Trophoblast cell (in vitro differentiated cells and primary cell): Measurements from ENCODE around the gene PHF12.
A peak's percentile ranks its signal among the peaks of the same experiment; 100 is the strongest.

ENCODE experiments used
- DNase-seq, 2 donors: peaks; one replicate each; pipeline ENCODE4 v3.0.0-alpha.2; 2016
- H2AFZ ChIP-seq: 2 replicates; pipeline ENCODE4 v1.6.1; 2013; ENCODE audit warnings: low read length, moderate library complexity, mild to moderate bottlenecking; ENCODE audit not compliant: insufficient read depth, poor library complexity
- H2AK5ac ChIP-seq: 2 replicates; pipeline ENCODE4 v1.6.1; 2013; ENCODE audit warnings: mild to moderate bottlenecking, low read length
- H2BK120ac ChIP-seq: 2 replicates; pipeline ENCODE4 v1.6.1; 2013; ENCODE audit warnings: low read length, mild to moderate bottlenecking, moderate library complexity; ENCODE audit not compliant: insufficient read depth, poor library complexity
- H2BK12ac ChIP-seq: 2 replicates; pipeline ENCODE4 v1.6.1; 2013; ENCODE audit warnings: mild to moderate bottlenecking, low read length, moderate library complexity
- H2BK5ac ChIP-seq: 2 replicates; pipeline ENCODE4 v1.6.1; 2013; ENCODE audit warnings: low read length, low read depth, moderate library complexity, mild to moderate bottlenecking; ENCODE audit not compliant: poor library complexity
- H3K14ac ChIP-seq: 2 replicates; pipeline ENCODE4 v1.6.1; 2013; ENCODE audit warnings: mild to moderate bottlenecking, low read length
- H3K18ac ChIP-seq: 2 replicates; pipeline ENCODE4 v1.6.1; 2013; ENCODE audit warnings: mild to moderate bottlenecking, low read length
- H3K23ac ChIP-seq: 2 replicates; pipeline ENCODE4 v1.6.1; 2013; ENCODE audit warnings: low read length
- H3K27ac ChIP-seq: 2 replicates; pipeline ENCODE4 v1.5.1; 2013; ENCODE audit warnings: low read depth, mild to moderate bottlenecking, inconsistent platforms, low read length, moderate library complexity
- H3K27me3 ChIP-seq: 2 replicates; pipeline ENCODE4 v1.6.1; 2013; ENCODE audit warnings: inconsistent platforms, mild to moderate bottlenecking, low read length, moderate library complexity; ENCODE audit not compliant: insufficient read depth
- H3K36me3 ChIP-seq, 2 experiments: 1 replicate in 1 of 2; 2 replicates in 1 of 2; pipeline ENCODE4 v1.6.1; 2013; ENCODE audit warnings: low read length in 2 of 2, mild to moderate bottlenecking in 2 of 2, moderate library complexity in 1 of 2; ENCODE audit not compliant: insufficient read depth in 2 of 2, control insufficient read depth in 1 of 2
- H3K4ac ChIP-seq: 2 replicates; pipeline ENCODE4 v1.6.1; 2013; ENCODE audit warnings: low read depth, mild to moderate bottlenecking, low read length, moderate library complexity
- H3K4me1 ChIP-seq, 2 experiments: 1 replicate in 1 of 2; 2 replicates in 1 of 2; pipeline ENCODE4 v1.6.1; 2013; ENCODE audit warnings: low read length in 2 of 2, mild to moderate bottlenecking in 2 of 2, moderate library complexity in 1 of 2; ENCODE audit not compliant: insufficient read depth in 2 of 2, control insufficient read depth in 1 of 2
- H3K4me2 ChIP-seq: 2 replicates; pipeline ENCODE4 v1.6.1; 2013; ENCODE audit warnings: inconsistent platforms, mild to moderate bottlenecking, low read length, moderate library complexity
- H3K4me3 ChIP-seq: 2 replicates; pipeline ENCODE4 v1.5.1; 2013; ENCODE audit warnings: mild to moderate bottlenecking, low read depth, low read length, inconsistent platforms
- H3K79me1 ChIP-seq: one replicate; pipeline ENCODE4 v1.6.1; 2013; ENCODE audit warnings: low read length
- H3K79me2 ChIP-seq: 2 replicates; pipeline ENCODE4 v1.6.1; 2013; ENCODE audit warnings: low read length, mild to moderate bottlenecking; ENCODE audit not compliant: control insufficient read depth, insufficient read depth, poor library complexity
- H3K9ac ChIP-seq: 2 replicates; pipeline ENCODE4 v1.6.1; 2013; ENCODE audit warnings: mild to moderate bottlenecking, low read length
- H3K9me3 ChIP-seq: 2 replicates; pipeline ENCODE4 v1.6.1; 2013; ENCODE audit warnings: low read depth, mild to moderate bottlenecking, control low read depth, inconsistent platforms, low read length; ENCODE audit not compliant: insufficient read depth
- H4K12ac ChIP-seq: 2 replicates; pipeline ENCODE4 v1.6.1; 2013; ENCODE audit warnings: low read depth, mild to moderate bottlenecking, low read length, moderate library complexity
- H4K8ac ChIP-seq: 2 replicates; pipeline ENCODE4 v1.6.1; 2013; ENCODE audit warnings: low read depth, mild to moderate bottlenecking, low read length, moderate library complexity
- H4K91ac ChIP-seq: one replicate; pipeline ENCODE4 v1.6.1; 2013; ENCODE audit warnings: low read depth, mild to moderate bottlenecking, low read length, moderate library complexity
- WGBS: extraction: QIAGEN DNeasy Blood & Tissue Kit; methylation state at CpG from one replicate; pipeline ENCODE4 v1.1.7; 2013; ENCODE audit warnings: missing lambda C conversion rate; ENCODE audit not compliant: insufficient read length, insufficient coverage; ENCODE audit errors: extremely low coverage; 5-methylcytosine and 5-hydroxymethylcytosine counted together

Gene PHF12

DNA sequence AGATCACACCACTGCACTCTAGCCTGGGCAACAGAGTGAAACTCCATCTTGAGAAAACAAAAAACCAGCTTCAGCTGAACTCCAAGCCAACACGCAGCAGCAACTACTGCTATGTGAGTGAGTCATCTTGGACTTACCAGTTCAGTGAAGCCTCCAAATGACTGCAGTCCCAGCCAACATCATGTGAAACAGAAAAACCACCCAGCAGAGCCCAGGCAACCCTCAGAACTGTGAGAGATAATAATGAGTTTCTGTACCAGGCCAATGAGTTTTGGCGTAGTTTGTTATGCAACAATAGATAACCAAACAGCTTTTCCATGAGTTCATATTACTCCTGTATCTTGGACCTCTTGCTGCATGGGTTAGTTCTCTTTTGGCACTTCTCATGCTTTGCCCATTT, 23.3 kb downstream of the PHF12 start:
- Histone ChIP-seq H4K12ac (no peak overlapping the region), H2BK5ac (no peak overlapping the region), H2AFZ (no peak overlapping the region), H3K14ac (no peak overlapping the region), H2AK5ac (no peak overlapping the region), H3K18ac (no peak overlapping the region), H3K4me1 (peaks cover 7 to 12% of the 10 kb centered on the region in 2 experiments), H3K4me3 (no peak overlapping the region), H3K36me3 (peaks cover 9 to 10% of the 10 kb centered on the region in 2 experiments), H4K91ac (no peak overlapping the region), H3K9ac (no peak overlapping the region), H3K4me2 (no peak overlapping the region), H3K9me3 (no peaks in the 10 kb centered on the region), H2BK120ac (no peak overlapping the region), H3K23ac (no peak overlapping the region), H3K4ac (no peak overlapping the region), H3K27ac (no peak overlapping the region), H3K79me1 (no peaks in the 10 kb centered on the region), H3K27me3 (no peaks in the 10 kb centered on the region), H4K8ac (no peak overlapping the region), H3K79me2 (no peaks in the 10 kb centered on the region), H2BK12ac (no peak overlapping the region)
- peak; percentile 43 to 65 for DNase-seq
- no CpG with 5 or more reads among the region's 2 CpGs for WGBS

DNA sequence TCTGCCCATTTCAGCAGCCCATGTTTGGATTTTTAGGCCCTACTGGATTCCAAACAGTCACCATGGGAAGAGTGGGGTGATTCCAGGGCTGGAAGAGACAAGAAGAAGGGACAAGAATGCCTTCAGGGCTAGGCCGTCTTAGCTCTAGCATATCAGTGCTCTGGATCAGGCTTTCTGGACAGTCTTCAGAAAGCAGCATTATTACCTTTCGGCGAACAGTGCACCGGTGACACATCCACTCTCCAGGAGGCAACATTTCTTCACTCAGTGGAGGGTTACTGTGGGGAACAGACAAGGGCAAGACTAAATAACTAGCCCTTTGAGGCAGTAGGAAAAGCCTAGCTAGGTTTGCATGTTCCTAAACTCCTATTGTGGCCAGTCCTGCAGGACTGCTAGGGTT, 24.5 kb downstream of the PHF12 start:
- no peak overlapping the region for H3K18ac ChIP-seq
- H3K4me3 ChIP-seq: no peak overlapping the region
- peak in 1 of 2 donors; percentile 33 for DNase-seq

DNA sequence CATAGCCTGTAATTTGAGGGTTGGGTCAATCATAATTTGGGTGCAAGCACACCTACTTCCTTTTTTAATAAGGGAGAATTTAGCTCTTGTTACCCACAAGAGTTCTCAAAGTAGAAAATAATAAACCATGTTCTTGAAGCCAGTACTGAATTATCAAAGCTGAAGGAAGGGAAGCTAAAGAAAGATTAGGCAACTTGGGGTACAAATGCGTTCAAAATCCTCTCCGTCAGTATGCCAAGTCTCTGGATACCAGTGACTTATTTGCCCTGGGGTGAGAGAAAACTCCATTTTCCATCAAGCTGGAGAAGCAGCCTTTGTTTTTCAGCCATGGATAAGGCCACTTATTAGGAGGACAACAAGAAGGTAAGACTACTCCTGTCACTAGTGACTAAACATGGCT, 25.0 kb downstream of the PHF12 start:
- no peak overlapping the region for H2BK5ac ChIP-seq
- WGBS: no CpG with 5 or more reads among the region's 2 CpGs
- no peaks in the 10 kb centered on the region for H3K79me2 ChIP-seq
- H3K4ac ChIP-seq: no peak overlapping the region
- H3K4me2 ChIP-seq: no peak overlapping the region
- H4K12ac ChIP-seq: no peak overlapping the region
- no peak overlapping the region for H3K14ac ChIP-seq
- H3K27ac ChIP-seq: peak overlapping the region; percentile 40
- no peak overlapping the region for H3K4me3 ChIP-seq
- H2BK120ac ChIP-seq: no peak overlapping the region
- no peak overlapping the region for H2AK5ac ChIP-seq
- H2BK12ac ChIP-seq: no peak overlapping the region
- no peak for DNase-seq
- H3K27me3 ChIP-seq: no peaks in the 10 kb centered on the region
- no peak overlapping the region for H4K8ac ChIP-seq
- H3K9ac ChIP-seq: no peak overlapping the region
- no peak overlapping the region for H2AFZ ChIP-seq
- H3K4me1 ChIP-seq: peaks cover 7 to 12% of the 10 kb centered on the region in 2 experiments
- H3K79me1 ChIP-seq: no peaks in the 10 kb centered on the region
- no peak overlapping the region for H4K91ac ChIP-seq
- peaks cover 12 to 19% of the 10 kb centered on the region in 2 experiments for H3K36me3 ChIP-seq
- H3K23ac ChIP-seq: no peak overlapping the region
- H3K9me3 ChIP-seq: no peaks in the 10 kb centered on the region
- no peak overlapping the region for H3K18ac ChIP-seq

More for the DNA sequence above, 24.5 kb downstream of the PHF12 start:
- Histone ChIP-seq H3K9ac (no peak overlapping the region), H3K27ac (peak overlapping the region; percentile 40), H4K91ac (no peak overlapping the region), H2BK120ac (no peak overlapping the region), H3K79me1 (no peaks in the 10 kb centered on the region), H2BK12ac (no peak overlapping the region), H3K27me3 (no peaks in the 10 kb centered on the region), H3K79me2 (no peaks in the 10 kb centered on the region), H3K14ac (no peak overlapping the region), H4K12ac (no peak overlapping the region), H3K36me3 (peaks cover 12 to 16% of the 10 kb centered on the region in 2 experiments), H3K4ac (no peak overlapping the region), H3K23ac (no peak overlapping the region), H2BK5ac (no peak overlapping the region), H3K4me2 (no peak overlapping the region), H4K8ac (no peak overlapping the region), H2AFZ (no peak overlapping the region), H2AK5ac (no peak overlapping the region), H3K9me3 (no peaks in the 10 kb centered on the region), H3K4me1 (peaks cover 7 to 12% of the 10 kb centered on the region in 2 experiments)
- WGBS: no CpG with 5 or more reads among the region's 4 CpGs

DNA sequence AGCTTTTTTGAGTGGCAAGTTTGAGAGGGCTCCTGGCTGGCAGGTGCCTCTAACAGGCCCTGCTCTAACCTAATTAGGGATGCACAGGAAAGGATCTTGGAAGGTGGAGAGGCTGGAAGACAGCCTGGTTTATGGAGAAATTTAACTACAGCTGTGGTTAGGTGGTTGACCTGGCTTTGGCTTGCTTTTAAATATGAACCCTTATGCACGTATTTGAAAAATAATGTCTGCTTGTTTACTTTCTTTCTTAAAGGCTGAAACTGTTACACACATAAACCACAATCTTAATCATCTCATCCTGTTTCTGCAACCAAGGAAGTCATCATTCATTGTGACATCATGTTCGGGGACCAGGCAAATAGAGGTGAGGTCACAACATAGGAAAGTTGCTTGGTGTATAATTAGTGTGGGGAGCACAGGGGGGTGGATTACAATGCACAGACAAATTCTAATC, 25.4 kb downstream of the PHF12 start:
- no peak overlapping the region for H2BK5ac ChIP-seq
- H4K8ac ChIP-seq: no peak overlapping the region
- H3K27me3 ChIP-seq: no peaks in the 10 kb centered on the region
- H4K91ac ChIP-seq: no peak overlapping the region
- no peak overlapping the region for H3K23ac ChIP-seq
- H2BK120ac ChIP-seq: no peak overlapping the region
- H3K36me3 ChIP-seq: peaks cover 16 to 23% of the 10 kb centered on the region in 2 experiments
- no peak overlapping the region for H2AK5ac ChIP-seq
- H4K12ac ChIP-seq: no peak overlapping the region
- no peak overlapping the region for H3K18ac ChIP-seq
- no peak overlapping the region for H2BK12ac ChIP-seq
- no CpG with 5 or more reads among the region's 2 CpGs for WGBS
- no peak overlapping the region for H3K14ac ChIP-seq
- H3K4me1 ChIP-seq: peaks cover 7 to 12% of the 10 kb centered on the region in 2 experiments
- no peaks in the 10 kb centered on the region for H3K79me1 ChIP-seq
- H2AFZ ChIP-seq: no peak overlapping the region
- H3K4me2 ChIP-seq: no peak overlapping the region
- no peak for DNase-seq
- no peak overlapping the region for H3K27ac ChIP-seq
- no peak overlapping the region for H3K4me3 ChIP-seq
- H3K9ac ChIP-seq: no peak overlapping the region
- no peaks in the 10 kb centered on the region for H3K79me2 ChIP-seq
- H3K9me3 ChIP-seq: no peaks in the 10 kb centered on the region
- no peak overlapping the region for H3K4ac ChIP-seq
